HepG2 (cell line): Measurements from ENCODE around the gene HECTD1. TPM values are rescaled to one million over a fixed set of nuclear protein-coding genes. Genes with fewer than 3 reads are reported as not detected.
A peak's percentile ranks its signal among the peaks of the same experiment; 100 is the strongest.

Experiments used
- AHDC1 ChIP-seq: sonication (generic); formaldehyde crosslinking; IDR thresholded peaks from 2 replicates; pipeline ENCODE4 v1.5.1; 2020; ENCODE audit warnings: mild to moderate bottlenecking, missing genetic modification reagents, borderline replicate concordance
- ATF4 ChIP-seq, 2 experiments: fragments of 450-650 bp in 1 of 2; sonication (generic) in 1 of 2; formaldehyde crosslinking; IDR thresholded peaks; 2 replicates each; pipeline versions ENCODE4 v1.5.0 to v1.8.0; 2020 to 2022; ENCODE audit warnings: mild to moderate bottlenecking in 1 of 2, missing genetic modification reagents in 1 of 2
- CEBPZ ChIP-seq: IDR thresholded peaks from 2 replicates; pipeline ENCODE4 v1.6.1; 2012; ENCODE audit warnings: low read length, improper control_type of control experiment
- CREB1 ChIP-seq, 2 experiments: fragments of 450-650 bp in 1 of 2; IDR thresholded peaks; 2 replicates each; pipeline ENCODE4 v1.6.1; 2016 to 2017; ENCODE audit warnings: control low read depth in 1 of 2, mild to moderate bottlenecking in 1 of 2, missing compliant biosample characterization in 1 of 2, missing genetic modification characterization in 1 of 2
- HCFC1 ChIP-seq: fragments of 150-350 bp; IDR thresholded peaks from 2 replicates; pipeline ENCODE4 v1.6.1; 2014; ENCODE audit warnings: low read depth, low read length
- HMGXB4 ChIP-seq, 2 experiments: sonication (generic) in 1 of 2; formaldehyde crosslinking in 1 of 2; IDR thresholded peaks; 2 replicates each; pipeline versions ENCODE4 v1.4.0 to v1.6.1; 2018 to 2020; ENCODE audit warnings: missing genetic modification reagents in 2 of 2, borderline replicate concordance in 1 of 2, low read depth in 1 of 2, mild to moderate bottlenecking in 1 of 2, missing biosample characterization in 1 of 2
- JDP2 ChIP-seq: sonication (generic); formaldehyde crosslinking; IDR thresholded peaks from 2 replicates; pipeline ENCODE4 v1.8.1; 2022; ENCODE audit warnings: missing genetic modification reagents, borderline replicate concordance
- KMT2A ChIP-seq: sonication (generic); formaldehyde crosslinking; IDR thresholded peaks from 2 replicates; pipeline ENCODE4 v1.4.0; 2020; ENCODE audit warnings: missing genetic modification reagents
- NFYB ChIP-seq: sonication (generic); formaldehyde crosslinking; IDR thresholded peaks from 2 replicates; pipeline ENCODE4 v1.4.0; 2020; ENCODE audit warnings: missing genetic modification reagents
- POGZ ChIP-seq: sonication (generic); formaldehyde crosslinking; IDR thresholded peaks from 2 replicates; pipeline ENCODE4 v1.4.0; 2020; ENCODE audit warnings: mild to moderate bottlenecking, missing genetic modification reagents
- RBM22 ChIP-seq: fragments of 200-400 bp; formaldehyde crosslinking; optimal IDR thresholded peaks from 2 replicates; pipeline ENCODE3; 2017; ENCODE audit warnings: mild to moderate bottlenecking, low read length, moderate library complexity
- SIN3A ChIP-seq: IDR thresholded peaks from 2 replicates; pipeline ENCODE4 v1.6.1; 2011; ENCODE audit warnings: low read depth, mild to moderate bottlenecking, control low read depth, low read length, borderline replicate concordance
- TIGD3 ChIP-seq: sonication (generic); formaldehyde crosslinking; IDR thresholded peaks from 2 replicates; pipeline ENCODE4 v1.5.1; 2020; ENCODE audit warnings: mild to moderate bottlenecking, missing genetic modification reagents, borderline replicate concordance
- ZNF576 ChIP-seq: sonication (generic); formaldehyde crosslinking; IDR thresholded peaks from 2 replicates; pipeline ENCODE4 v1.4.0; 2020; ENCODE audit warnings: mild to moderate bottlenecking, missing genetic modification reagents
- polyA plus RNA-seq, 8 experiments: library from polyadenylated mRNA; depleted of rRNA in 3 of 8; stranded (reverse) in 7 of 8; unstranded in 1 of 8; fragments of >200 nt; fragmentation: Illumina TruSeq in 4 of 8; extraction: Trizol in 4 of 8; gene quantifications; 2 replicates each; pipeline versions ENCODE4 v1.2.1 to v1.2.3, GENCODE V29; 2011 to 2016; ENCODE audit warnings: low read depth in 4 of 8, missing spikeins in 1 of 8, mixed read lengths in 1 of 8; ENCODE audit not compliant: insufficient read depth in 1 of 8
- total RNA-seq, 5 experiments: library from RNA; depleted of rRNA; stranded (reverse); fragments of >200 nt; fragmentation: Illumina TruSeq; extraction: Trizol; gene quantifications; 2 replicates each; pipeline ENCODE4 v1.2.3, GENCODE V29; 2016; ENCODE audit warnings: low read depth in 1 of 5

Gene HECTD1
- total and polyA plus RNA-seq, 2 of the 13 experiments (the other 11 are each of a cell fraction or from before 2014, with no cell fraction given): 312 to 560 TPM

- TF ChIP-seq HMGXB4 (CRISPR knock-in tag; IDR thresholded peaks at IDR 0.05; ENCODE audit: borderline replicate concordance in 1 of 2, low read depth in 1 of 2) (peak; percentile 94 to 100), TIGD3 (CRISPR knock-in tag) (0 out of 2 replicates have a peak, but pooled peaks have one; percentile 22), ZNF576 (CRISPR knock-in tag) (peak; percentile 96), CREB1 (IDR thresholded peaks at IDR 0.05) (no peak), CREB1 (CRISPR knock-in tag; IDR thresholded peaks at IDR 0.05) (no peak), HCFC1 (no peak; the same call in 1 of the 2 replicates), AHDC1 (CRISPR knock-in tag) (peak; percentile 80), KMT2A (peak; percentile 91), RBM22 (peak; percentile 25), POGZ (CRISPR knock-in tag) (peak; percentile 4; the same call in 1 of the 2 replicates), NFYB (CRISPR knock-in tag) (peak; percentile 32), CEBPZ (no peak), ATF4 (CRISPR knock-in tag; IDR thresholded peaks at IDR 0.05) (peak in 1 of 2 experiments; percentile 30; a peak in 2 of 4 replicates), SIN3A (no peak), JDP2 (CRISPR knock-in tag) (no peak; the same call in 1 of the 2 replicates)
Observed at GRCh38 chr14:31207287-31207754, 272 bp downstream of the HECTD1 start (continued).
